ENCODE measurements around the gene SLC11A2.

The SLC11A2 gene

DNA sequence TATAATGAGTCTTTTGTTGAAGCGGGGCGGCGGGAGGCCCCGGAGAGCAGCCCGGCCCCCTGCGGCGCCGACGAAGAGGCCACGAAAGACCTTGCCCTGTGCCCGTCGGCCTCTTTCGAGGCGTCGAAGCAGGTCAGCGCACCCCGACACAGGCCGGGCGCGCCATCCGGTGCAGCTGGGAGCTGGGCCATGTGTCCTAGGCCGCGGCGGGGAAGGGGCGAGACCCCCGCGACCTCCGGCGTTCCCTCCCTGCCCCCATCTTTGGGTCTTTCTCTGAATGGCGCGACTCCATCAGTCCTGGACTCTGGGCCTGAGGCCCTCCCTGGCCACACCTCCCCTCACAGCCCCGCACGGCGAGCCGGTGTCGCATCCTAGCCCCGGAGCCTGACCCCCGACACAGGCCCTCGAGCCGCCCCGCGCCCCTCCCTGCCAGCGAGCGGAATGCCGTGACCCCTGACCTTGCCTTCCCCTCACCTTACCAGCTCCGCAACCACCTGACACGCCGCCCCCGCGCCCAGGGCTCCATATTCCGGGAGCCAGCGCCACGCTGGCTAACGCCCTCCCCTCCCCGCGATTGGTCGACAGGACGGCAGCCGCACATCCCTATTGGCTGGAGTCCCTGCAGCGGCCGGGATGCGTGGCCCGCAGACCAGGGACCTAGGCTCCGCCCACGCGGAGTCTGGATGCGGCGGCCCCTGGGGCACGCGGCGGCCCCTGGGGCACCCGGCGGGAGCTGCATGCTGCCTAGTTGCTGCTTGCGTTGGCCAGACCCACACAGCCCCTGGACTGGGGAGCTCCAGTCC is at the start of gene SLC11A2:
Gene SLC11A2 (minus strand): TSS at position 549 of the 803 bp plus-strand sequence. CDS start 15,656 bp downstream, outside the sequence.
- DNase-seq, result peak; percentile 62

DNA sequence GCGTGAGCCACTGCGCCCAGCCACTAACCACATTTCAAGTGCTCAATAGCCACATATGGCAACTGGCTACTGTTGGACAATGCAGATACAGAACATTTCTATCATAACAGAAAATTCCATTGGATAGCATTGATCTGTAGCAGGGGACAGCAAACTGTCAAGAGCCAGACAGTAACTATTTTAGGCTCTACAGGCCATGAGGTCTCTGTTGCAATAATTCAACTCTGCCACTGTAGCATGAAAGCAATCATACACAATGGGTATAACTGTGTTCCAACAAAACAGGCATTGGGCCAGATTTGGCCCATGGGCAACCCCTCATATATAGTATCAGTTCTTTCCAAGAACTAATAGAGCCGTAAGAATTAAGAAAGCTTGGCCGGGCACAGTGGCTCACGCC is 49.2 kb upstream of the SLC11A2 start:
- no peak for DNase-seq

DNA sequence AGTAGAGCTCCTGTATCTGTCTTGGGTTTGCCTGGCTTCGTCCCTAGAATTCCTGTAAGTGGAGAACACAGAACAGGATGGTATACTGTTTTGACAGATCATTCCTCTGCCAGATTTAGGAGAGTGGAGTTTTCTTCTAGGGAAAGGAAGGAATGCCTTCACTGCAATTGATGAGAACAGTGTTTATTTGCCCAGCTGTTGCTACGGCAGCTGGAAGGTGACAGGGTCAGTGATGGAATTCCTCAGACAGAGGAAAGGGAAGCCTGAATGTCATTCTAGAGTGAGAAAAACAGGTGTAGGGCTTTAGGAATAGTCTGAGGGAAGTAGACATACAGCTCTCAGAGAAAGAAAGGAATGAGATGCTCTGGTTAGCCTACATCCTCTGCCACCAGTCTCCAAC is 45.5 kb upstream of the SLC11A2 start:
- DNase-seq, result no peak

DNA sequence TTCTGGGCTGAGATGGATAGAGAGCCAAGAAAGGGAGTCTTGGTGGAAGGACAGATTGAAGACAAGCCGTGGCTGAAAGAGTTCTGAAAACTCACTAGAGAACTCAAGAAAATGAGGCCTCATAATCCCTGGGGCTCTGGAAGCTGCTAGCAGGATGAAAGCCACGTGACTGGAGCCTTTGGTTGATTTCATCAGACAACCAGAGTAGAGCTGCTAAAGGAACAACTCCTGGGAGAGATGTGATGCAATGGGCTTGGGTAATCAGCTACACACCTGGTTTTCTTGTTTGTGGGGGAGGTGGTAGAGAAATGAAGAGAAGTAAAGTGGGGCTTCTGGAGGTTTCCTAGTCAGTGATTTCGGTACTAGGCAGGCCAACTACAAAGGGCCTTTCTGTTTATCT is 43.8 kb upstream of the SLC11A2 start:
- DNase-seq, result no peak

DNA sequence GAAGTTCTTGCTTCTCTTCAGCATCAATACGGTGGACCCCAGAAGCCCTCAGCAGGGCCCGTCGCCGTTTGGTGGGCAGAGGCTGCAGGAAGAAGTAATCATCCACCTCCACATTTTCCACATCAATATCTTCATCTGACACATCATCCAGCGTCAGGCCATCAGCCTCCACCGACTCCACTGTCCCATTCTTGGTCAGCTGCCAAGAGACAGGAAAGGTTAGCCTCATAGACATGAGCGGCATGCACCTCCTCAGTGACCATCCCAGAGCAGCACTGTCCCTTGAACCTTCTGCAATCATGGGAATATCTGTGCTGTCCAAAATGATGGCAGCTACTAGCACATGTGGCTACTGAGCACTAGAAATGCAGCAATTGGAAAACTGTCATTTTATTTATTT is 41.6 kb upstream of the SLC11A2 start:
- no peak for DNase-seq

DNA sequence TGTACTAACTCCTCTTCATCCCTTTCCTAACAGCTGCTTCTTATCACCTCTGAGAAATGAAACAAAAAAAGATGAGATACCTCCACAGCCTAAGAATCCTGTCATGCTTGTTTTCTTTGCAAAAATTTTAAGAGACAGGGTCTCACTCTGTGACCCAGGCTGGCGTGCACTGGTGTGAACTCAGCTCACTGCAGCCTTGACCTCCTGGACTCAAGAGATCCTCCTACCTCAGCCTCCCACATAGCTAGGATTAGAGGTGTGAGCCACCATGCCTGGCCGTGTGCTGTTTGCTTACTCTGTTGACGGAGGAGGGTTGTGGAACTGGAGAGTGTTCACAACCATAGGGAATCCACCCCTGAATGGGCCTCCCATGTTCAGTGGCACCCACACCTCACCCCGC is 41.0 kb upstream of the SLC11A2 start:
- DNase-seq, result no peak

DNA sequence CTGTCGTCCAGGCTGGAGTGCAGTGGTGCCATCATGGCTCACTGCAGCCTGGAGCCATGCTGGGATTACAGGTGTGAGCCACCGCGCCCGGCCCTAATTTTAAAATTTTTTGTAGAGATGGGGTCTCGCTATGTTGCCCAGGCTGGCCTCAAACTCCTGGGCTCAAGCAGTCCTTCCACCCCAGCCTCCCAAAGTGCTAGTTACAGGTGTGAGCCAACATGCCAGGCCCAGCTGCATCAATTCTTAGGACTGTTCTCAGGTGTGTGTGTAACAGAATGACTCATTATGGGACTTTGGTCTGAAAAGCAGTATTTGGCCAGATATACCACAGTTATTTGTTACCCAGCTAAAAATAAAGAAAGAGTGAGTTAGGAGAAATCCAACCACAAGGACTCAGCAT is 39.3 kb upstream of the SLC11A2 start:
- DNase-seq, result no peak

DNA sequence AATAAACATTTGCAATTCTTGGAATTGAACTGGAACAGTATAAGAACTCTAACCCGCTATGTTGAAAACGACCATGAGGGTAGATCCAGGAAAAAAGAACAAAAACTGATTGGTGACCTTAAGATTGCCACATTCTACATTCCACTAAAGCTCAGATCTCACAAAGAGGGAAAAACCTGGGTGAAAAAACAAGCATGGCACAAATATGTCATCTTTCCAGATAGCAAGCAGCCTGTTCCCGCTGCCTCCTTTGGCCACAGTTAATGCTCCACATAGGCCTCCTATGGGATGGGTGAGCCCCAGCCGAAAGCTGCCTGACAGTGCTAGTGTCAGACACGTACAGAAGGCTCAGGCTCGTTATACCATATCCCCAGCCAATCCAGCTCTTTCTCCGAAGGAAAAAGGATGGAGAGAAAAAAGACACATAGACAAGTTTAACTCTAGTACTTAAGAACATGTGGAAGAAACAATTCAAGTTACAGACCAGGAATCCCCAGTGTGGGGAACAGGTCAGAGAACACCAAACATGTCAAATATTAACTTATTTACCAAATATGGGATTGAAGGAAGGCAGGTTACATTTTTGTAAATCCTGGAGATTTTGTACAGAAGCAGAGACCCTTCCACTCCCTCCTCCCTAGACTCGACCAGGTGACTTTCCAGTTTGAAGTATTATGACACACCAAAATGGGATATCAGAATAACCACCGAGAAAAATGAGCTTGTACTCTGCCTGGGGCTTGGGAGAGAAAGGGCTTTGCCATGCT is 36.6 kb upstream of the SLC11A2 start:
- no peak for DNase-seq

DNA sequence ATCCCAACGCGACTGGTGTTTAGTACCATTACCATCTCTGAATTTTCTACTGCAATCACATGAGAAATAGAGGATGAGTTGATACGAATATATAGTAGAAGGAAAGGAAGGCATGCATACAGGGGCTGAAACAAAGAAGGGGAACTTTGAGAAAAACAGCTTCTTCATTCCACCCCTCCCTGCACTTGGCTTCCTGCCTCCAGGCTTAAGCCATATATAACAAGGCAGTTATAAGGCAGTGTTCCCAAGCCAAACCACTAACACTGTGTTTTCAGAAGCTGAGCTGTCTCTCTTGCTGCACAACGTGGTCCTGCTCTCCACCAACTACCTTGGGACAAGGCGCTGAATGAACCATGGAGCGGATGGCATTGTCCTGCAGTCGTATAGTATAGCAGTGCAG is 32.9 kb upstream of the SLC11A2 start:
- no peak for DNase-seq

DNA sequence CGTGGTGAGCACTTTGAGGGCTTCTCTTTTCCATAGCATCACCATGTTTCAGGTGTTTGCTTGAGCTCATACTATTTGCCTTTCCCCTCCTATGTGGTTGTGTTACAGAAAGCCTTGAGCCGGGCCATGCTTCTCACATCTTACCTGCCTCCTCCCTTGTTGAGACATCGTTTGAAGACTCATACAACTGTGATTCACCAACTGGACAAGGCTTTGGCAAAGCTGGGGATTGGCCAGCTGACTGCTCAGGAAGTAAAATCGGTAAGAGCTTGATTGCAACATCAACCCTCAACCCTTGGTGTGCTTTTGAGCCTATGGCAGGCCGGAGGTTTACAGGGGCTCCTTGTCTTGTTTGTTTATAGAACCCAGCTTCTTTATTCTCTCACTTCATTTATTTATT is 30.1 kb upstream of the SLC11A2 start:
- no peak for DNase-seq

DNA sequence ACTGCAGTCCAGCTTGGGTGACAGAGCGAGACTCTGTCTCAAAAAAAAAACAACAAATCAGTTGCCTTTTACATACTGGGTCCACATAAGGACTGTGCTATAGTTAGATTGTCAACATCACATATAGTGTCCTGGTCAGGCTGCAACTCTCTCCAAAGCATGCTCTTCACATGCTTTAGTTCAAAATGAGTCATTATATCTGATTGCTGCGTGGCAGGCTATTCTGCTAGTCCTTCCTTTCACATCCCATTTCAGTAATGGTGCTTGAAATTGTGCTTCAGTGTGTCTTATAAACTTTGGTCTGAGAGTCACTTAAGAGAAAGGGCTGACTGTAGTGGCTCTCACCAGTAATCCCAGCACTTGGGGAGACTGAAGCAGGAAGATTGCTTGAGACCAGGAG is 28.9 kb upstream of the SLC11A2 start:
- DNase-seq, result no peak

DNA sequence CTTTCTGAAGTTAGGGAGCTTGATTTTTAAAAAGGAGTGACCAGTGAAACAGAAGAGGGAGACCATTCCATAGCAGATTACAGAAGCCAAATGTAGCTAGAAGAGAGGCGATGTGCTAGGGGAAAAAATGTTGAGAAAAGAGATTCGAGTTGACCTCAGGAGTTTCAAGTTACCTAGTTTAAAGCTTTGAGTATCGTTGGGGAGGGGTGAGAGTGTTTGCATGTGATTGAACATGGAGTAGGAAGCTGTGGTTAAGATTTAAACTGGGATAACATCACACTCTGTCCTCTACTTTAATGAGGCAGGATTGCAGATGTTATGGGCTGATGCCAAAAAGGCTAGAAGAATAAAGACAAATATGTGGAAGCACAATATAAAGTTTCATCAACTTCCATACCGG is 25.6 kb upstream of the SLC11A2 start:
- no peak for DNase-seq

DNA sequence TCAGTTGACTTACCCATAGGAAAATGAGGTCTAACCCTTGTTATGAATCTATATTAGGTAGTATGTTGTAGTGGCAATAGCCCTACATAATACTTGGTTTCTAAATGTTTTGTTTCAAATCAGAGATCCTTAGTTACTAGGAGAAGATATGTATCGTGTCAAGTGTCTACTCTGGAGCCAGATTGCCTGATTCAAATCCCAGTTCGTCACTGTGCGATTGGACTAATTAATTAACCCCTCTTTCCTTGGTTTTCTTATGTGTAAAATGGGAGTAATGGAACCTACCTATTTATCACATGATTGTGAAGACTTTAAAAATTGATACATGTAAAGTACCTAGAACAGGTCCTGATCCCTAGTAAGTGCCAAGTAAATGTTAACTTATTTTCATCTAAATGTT is 23.3 kb upstream of the SLC11A2 start:
- DNase-seq, result no peak

DNA sequence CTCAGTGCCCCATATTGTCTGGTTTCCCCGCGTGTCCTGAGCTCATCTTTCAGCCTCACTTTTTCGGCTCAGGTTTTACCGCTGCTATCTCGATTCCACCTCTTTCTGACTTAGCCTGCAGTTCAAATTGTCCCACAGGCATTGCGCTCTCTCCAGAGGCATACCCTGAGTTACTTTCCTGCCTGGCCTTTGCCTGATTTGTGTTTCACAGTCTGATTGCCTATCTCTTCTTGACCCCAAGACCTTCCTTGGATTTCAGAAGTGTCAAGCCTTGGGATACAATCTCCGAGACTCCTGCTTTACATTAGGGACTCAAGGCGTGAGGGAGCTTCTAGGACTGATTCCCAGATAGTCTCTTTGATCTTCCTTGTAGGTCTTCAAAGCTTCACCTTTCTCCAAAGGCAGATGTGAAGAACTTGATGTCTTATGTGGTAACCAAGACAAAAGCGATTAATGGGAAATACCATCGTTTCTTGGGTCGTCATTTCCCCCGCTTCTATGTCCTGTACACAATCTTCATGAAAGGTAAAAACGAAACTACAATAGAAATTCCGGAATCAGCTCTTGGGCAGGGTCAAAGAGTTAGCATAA is 22.6 kb upstream of the SLC11A2 start:
- DNase-seq, result no peak

DNA sequence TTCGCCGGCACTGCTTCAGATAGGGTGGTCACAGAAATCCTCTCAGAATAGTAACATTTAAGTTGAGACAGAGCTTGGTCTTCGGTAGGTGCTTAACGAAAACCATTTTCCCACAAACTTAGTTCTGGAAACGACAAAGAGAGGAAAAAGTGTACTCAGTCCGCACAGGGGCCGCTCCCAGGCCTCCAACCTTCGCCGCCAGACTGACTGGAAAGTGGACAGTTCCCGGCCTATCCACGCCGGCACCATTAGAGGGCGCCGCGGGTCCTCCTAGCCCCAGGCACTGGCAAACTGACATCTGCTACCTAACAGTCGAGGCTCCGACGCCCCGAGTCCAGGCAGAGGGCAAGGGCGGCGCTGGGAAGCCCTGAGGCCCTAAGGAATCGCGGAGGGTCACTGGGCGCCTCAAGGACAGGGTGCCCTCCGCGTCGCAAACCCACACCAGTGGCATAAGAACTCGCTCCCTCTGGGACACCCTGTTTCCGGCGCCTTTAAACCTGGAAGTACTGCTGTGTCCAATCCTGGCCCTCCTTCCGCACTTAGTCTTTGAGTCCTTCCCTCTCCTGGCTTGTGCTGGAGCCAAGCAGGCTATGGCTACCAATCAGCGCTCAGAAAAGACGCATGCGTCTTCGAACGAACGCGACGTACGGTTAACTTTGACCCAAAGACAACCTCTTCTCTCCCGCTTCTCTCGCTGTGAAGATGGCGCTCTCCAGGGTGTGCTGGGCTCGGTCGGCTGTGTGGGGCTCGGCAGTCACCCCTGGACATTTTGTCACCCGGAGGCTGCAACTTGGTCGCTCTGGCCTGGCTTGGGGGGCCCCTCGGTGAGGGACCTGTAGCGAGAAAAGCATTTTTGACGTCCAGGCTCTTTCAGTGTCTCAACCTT is 21.7 kb upstream of the SLC11A2 start, which contains the start of gene LETMD1:
Gene LETMD1 (plus strand): TSS at position 673 of the 886 bp plus-strand sequence. CDS start 30 bp downstream, at position 703.
- peak; percentile 85 for DNase-seq

DNA sequence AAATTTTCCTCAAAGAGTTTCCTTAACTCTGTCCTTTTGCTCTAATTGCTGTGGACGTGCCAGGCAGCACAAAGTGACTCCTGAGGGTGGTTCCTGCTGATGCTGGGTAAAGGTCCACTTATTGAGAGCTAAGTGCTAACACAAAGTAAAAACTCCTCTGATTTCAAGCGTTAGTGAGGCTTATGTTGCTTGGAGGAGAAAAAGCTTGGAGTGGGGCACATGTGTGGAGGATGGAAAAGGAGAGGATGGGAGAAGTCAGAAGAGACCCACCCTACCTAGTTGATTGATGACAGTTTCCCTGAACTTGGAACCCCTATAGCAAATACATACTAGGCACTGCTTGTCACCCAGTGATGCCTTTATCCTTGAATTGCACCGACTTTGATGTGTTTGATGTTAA is 10.1 kb upstream of the SLC11A2 start:
- no peak for DNase-seq

DNA sequence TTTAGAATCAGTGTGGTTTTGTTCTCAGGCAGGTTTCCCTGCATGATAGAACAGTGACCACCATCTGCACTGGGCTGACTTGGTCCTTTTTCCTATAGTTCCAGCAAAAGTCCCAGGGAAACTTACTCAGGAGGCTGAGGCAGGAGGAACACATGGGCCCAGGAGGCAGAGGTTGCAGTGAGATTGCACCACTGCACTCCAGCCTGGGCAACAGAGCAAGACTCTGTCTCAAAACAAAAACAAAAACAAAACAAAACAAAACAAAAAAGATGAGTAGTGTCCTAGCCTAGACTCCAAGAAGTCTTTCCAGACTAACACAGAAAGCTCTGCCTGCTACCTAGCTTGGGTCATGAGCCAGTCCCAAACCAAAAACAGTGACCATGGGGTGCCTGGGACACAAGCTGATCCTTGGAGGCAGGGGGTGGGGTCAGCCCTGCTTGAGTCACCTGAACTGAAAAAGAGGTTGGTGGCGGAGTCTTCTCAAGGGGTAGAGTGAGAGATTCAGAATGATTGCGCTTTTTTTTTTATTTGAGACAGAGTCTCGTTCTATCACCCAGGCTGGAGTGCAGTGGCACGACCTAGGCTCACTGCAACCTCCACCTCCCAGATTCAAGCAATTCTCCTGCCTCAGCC is 7.4 kb upstream of the SLC11A2 start:
- DNase-seq, result no peak

DNA sequence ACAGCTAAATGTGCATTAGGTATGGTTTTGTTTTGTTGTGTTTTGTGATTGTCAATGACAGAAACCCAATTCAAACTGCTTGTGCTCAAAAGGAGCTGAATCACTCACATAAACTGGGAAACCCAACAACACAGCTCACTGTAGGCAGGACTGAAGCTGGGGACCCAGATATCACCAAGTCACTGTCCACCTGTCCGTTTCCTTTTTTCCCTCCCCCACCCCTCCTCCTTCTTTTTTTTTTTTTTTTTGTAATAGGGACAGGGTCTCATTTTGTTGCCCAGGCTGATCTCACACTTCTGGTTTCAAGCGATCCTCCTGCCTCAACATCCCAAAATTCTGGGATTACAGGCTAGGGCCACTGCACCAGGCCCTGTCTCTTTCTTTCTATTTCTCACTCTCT is 6.9 kb upstream of the SLC11A2 start:
- no peak for DNase-seq

DNA sequence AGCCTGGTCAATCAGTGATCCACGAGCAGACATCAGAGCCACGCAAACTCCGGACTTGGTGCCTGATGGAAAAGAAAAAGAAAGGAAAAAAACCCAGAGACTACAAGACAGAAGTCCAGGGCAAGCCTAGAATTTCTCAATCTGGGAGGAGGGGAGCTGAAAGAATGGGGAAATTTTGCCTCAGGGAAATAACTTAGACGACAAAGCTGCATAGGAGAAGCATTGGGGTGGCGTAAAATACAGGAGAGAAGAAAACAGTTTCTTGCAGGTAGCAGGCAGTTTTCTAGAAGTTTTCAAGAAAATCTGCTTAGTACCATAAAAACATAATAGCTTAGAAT is 2.6 kb upstream of the SLC11A2 start:
- DNase-seq, result no peak

DNA sequence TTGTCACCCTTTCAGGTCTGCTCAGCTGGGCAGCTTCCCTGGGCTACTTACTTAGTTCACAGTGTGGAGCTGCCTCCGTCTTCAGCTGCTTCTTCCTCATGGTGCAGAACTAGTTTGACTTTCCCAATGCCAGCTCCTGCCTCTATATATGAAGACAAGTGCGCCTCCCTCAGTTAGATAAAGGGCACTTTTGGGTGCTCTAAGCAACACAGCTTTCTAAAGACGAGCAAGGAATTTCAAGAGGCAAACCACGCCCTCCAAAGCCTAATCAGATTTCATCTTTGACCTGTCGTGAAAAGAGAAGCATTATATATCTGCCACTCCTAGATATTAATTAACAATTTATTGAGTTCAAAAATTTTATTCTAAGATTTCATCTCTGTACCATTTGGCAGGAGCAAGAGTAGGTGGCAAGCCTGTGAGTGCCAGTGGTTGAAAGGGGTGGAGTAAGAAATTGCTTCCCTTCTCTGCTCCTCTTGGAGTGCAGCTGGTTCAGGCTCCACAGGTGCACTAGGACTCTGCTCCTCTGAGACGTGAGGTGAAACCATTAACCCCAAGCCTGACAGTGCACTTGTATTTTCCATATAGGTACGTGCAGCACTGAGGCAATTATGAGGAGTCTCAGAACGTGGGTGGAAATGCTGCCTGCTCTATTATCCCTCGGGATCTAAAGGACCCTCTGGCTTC is 2.1 kb upstream of the SLC11A2 start:
- DNase-seq, result peak; percentile 11

DNA sequence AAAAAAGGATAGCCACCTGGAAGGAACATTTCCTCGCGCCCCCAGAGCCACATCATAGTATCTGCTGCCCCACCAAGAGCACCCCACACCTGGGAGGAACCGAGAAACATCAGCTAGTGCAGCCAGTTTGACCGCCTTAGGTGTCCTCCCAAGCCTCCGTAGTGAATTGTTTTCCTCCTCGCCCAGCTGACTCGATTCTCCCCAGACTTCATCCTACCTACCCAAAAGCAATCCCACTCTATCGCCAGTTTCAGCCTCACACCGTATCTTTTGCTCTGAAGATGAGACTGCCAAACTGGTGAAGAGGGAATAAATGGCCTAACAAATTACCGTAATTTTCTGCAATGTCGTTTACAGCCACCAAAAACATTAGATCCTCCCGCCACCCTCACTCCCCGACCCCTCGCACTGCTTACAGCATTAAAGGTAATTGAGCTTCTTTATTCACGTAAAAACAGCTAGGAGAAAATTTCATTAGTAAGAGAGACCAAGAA is 1.2 kb upstream of the SLC11A2 start:
- no peak for DNase-seq

Measured in DMS79 (cell line).